GM12878 (cell line): Measurements from ENCODE around the gene MPST. TPM values are rescaled to one million over a fixed set of nuclear protein-coding genes. Genes with fewer than 3 reads are reported as not detected.

Source experiments
- ATAC-seq: fragments of 200-7000 bp; cut with Tn5 transposase; 3 replicates; pipeline ENCODE4 v1.9.1; 2020; ENCODE audit warnings: mild to moderate bottlenecking, moderate library complexity
- BruUV-seq: library from RNA; stranded (reverse); fragments of 400-500 nt; replicated peaks from 2 replicates; lab custom pipeline; 2021; lab: Mats Ljungman, UMichigan
- CTCF ChIA-PET: fragments of 300-600 bp; sonication (Branson Sonifier 250); formaldehyde crosslinking; extraction: SDS; loops from one replicate; lab custom pipeline; 2021; ENCODE audit warnings: inconsistent platforms; lab: Yijun Ruan, JAX
- POLR2A ChIA-PET: fragments of 350-600 bp; formaldehyde crosslinking; extraction: SDS; loops from one replicate; lab custom pipeline; 2021; ENCODE audit warnings: inconsistent platforms; lab: Charles Lee
- RAD21 ChIA-PET: fragments of 300-600 bp; sonication (Branson Sonifier 250); formaldehyde crosslinking; loops from one replicate; lab custom pipeline; 2023; ENCODE audit warnings: antibody characterized with exemption; ENCODE audit not compliant: unreplicated experiment; lab: Charles Lee
- SMC1A ChIA-PET: fragments of 300-600 bp; sonication (Branson Sonifier 250); formaldehyde crosslinking; loops from one replicate; lab custom pipeline; 2023; ENCODE audit not compliant: unreplicated experiment, uncharacterized antibody; lab: Charles Lee
- DNase-seq: peaks from one replicate; pipeline ENCODE4 v3.0.0-alpha.2; 2011; ENCODE audit warnings: low read depth, low spot score
- FAIRE-seq: peaks from 3 replicates; lab custom pipeline; 2011; peaks lifted over from hg19 to GRCh38; lab: Jason Lieb, UNC
- H2AFZ ChIP-seq: 2 replicates; pipeline ENCODE4 v1.6.0; 2011; ENCODE audit warnings: low read depth, low read length, control low read depth; ENCODE audit not compliant: control insufficient read depth
- H3K27ac ChIP-seq: 2 replicates; pipeline ENCODE4 v1.5.1; 2011; ENCODE audit warnings: control low read depth; ENCODE audit not compliant: control insufficient read depth, insufficient read depth
- H3K27me3 ChIP-seq, 2 experiments: replicated peaks in 1 of 2; 2 replicates each; pipeline versions ENCODE4 v1.6.0 to v1.6.1; 2011; ENCODE audit warnings: low read length in 1 of 2; ENCODE audit not compliant: control insufficient read depth in 2 of 2, insufficient read depth in 2 of 2
- H3K36me3 ChIP-seq, 2 experiments: 2 replicates each; pipeline ENCODE4 v1.5.1; 2011; ENCODE audit warnings: low read length in 1 of 2; ENCODE audit not compliant: control insufficient read depth in 2 of 2, insufficient read depth in 2 of 2
- H3K4me1 ChIP-seq: 2 replicates; pipeline ENCODE4 v1.6.1; 2011; ENCODE audit warnings: mild to moderate bottlenecking, low read length, moderate library complexity, mixed read lengths; ENCODE audit not compliant: control insufficient read depth, insufficient read depth
- H3K4me2 ChIP-seq: 2 replicates; pipeline ENCODE4 v1.6.0; 2011; ENCODE audit warnings: control low read depth; ENCODE audit not compliant: control insufficient read depth, insufficient read depth
- H3K4me3 ChIP-seq: fragments of 200-600 bp; sonication (generic); 2 replicates; pipeline ENCODE4 v1.5.1; 2016
- H3K79me2 ChIP-seq: 2 replicates; pipeline ENCODE4 v1.6.0; 2011; ENCODE audit warnings: low read length; ENCODE audit not compliant: control insufficient read depth, insufficient read depth
- H3K9ac ChIP-seq: 2 replicates; pipeline ENCODE4 v1.8.0; 2011; ENCODE audit warnings: low read length, control low read depth, mixed read lengths; ENCODE audit not compliant: control insufficient read depth, insufficient read depth
- H3K9me3 ChIP-seq: replicated peaks from 3 replicates; pipeline ENCODE4 v1.5.1; 2011; ENCODE audit warnings: mild to moderate bottlenecking, low read length; ENCODE audit not compliant: control insufficient read depth, insufficient read depth
- H4K20me1 ChIP-seq: 2 replicates; pipeline ENCODE4 v1.6.0; 2011; ENCODE audit not compliant: control insufficient read depth, insufficient read depth
- IKZF2 ChIP-seq, 2 experiments: fragments of 450-650 bp; IDR thresholded peaks; 2 replicates each; pipeline ENCODE4 v1.6.1; 2017; ENCODE audit warnings: mild to moderate bottlenecking in 2 of 2, moderate library complexity in 2 of 2
- WGBS: methylation state at CpG from one replicate; pipeline ENCODE4 v1.1.6; 2016; ENCODE audit warnings: low lambda C conversion rate; ENCODE audit not compliant: insufficient replicate concordance, insufficient coverage; ENCODE audit errors: missing lambda C conversion rate; 5-methylcytosine and 5-hydroxymethylcytosine counted together
- in situ Hi-C: fragments of 300-500 bp; cut with MboI; formaldehyde crosslinking; loops from 9 replicates; pipeline ENCODE4 v1.14.3; 2018; ENCODE audit warnings: mixed read lengths
- intact Hi-C: fragments of 100-400 bp; cut with micrococcal nuclease; formaldehyde crosslinking; loops from one replicate; pipeline ENCODE4 v1.14.2; 2022; ENCODE audit not compliant: unreplicated experiment
- polyA plus RNA-seq, 11 experiments: library from polyadenylated mRNA; depleted of rRNA in 4 of 11; unstranded in 6 of 11; stranded (reverse) in 5 of 11; fragments of >200 nt; fragmentation: Nextera tagmentation in 4 of 11; fragmentation: Illumina TruSeq in 1 of 11; extraction: Ambion mirVana in 4 of 11; extraction: Trizol in 1 of 11; gene quantifications; 1 replicate in 1 of 11; 2 replicates in 10 of 11; pipeline versions ENCODE4 v1.2.1 to v1.2.3, GENCODE V29; 2011 to 2016; ENCODE audit warnings: inconsistent platforms in 2 of 11, missing spikeins in 2 of 11, low read depth in 1 of 11
- total RNA-seq, 4 experiments: library from RNA; depleted of rRNA in 3 of 4; stranded (reverse); fragments of >200 nt in 3 of 4; fragmentation: Illumina TruSeq in 1 of 4; extraction: Trizol in 1 of 4; gene quantifications; 2 replicates each; pipeline versions ENCODE4 v1.2.1 to v1.2.3, GENCODE V29; 2013 to 2021
- TF ChIP-seq, protein P1 (sequence below), 3 experiments: IDR thresholded peaks in 2 of 3; conservative IDR thresholded peaks in 1 of 3; 2 replicates each; pipeline ENCODE4 v1.5.1; 2011; ENCODE audit warnings: low read depth in 3 of 3, low read length in 3 of 3, mild to moderate bottlenecking in 3 of 3, control low read depth in 2 of 3, moderate library complexity in 2 of 3, inconsistent platforms in 1 of 3, mixed read lengths in 1 of 3; ENCODE audit not compliant: control insufficient read depth in 2 of 3, insufficient read depth in 1 of 3; ENCODE audit errors: extremely low read depth in 1 of 3
- TF ChIP-seq, protein P2 (sequence below): fragments of 150-350 bp; IDR thresholded peaks from 2 replicates; pipeline ENCODE4 v1.6.1; 2014; ENCODE audit warnings: mild to moderate bottlenecking, low read depth, low read length

MPST gene
- total and polyA plus RNA-seq, 10 of the 15 experiments (the other 5 are each of a cell fraction or from before 2014, with no cell fraction given): 0.95 to 88.7 (median 38.5) TPM

DNA sequence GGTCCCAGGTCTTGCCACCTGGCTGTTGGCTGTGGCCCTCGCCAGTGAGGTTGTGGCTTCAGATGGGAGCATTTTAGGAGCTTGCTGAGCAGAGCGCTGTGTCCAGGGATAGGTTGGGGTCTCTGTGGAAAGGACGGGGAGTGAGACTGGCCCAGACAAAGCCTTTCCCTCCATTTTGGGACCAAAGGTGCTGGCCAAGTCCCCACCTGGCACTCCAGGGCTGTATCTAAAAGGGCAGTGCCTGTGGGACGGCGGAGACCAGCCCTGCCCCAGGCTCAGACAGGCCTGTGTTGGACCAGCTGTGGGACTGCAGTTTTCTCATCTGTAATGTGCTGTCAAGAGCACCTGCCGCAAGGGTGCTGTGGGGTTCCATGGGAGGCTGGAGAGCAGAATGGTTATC lies 27.0 kb downstream of the MPST start:
- in situ Hi-C loops: no loop called here

More for the DNA sequence above, 27.0 kb downstream of the MPST start:
- Histone ChIP-seq H3K27ac (no peak overlapping the region), H3K9me3 (no peaks in the 10 kb centered on the region), H3K4me1 (peaks cover 10% of the 10 kb centered on the region), H2AFZ (no peak overlapping the region), H3K36me3 (no peaks in the 10 kb centered on the region), H3K27me3 (peaks cover 0 to 2% of the 10 kb centered on the region in 2 experiments; a peak in 1 of 4 replicates), H4K20me1 (no peaks in the 10 kb centered on the region)
- no TSS peak for BruUV-seq
- no peak for FAIRE-seq
- POLR2A ChIA-PET: no interaction called here
- no peak for TF ChIP-seq IKZF2 (IDR thresholded peaks at IDR 0.05)
- TF ChIP-seq, protein P1, sequence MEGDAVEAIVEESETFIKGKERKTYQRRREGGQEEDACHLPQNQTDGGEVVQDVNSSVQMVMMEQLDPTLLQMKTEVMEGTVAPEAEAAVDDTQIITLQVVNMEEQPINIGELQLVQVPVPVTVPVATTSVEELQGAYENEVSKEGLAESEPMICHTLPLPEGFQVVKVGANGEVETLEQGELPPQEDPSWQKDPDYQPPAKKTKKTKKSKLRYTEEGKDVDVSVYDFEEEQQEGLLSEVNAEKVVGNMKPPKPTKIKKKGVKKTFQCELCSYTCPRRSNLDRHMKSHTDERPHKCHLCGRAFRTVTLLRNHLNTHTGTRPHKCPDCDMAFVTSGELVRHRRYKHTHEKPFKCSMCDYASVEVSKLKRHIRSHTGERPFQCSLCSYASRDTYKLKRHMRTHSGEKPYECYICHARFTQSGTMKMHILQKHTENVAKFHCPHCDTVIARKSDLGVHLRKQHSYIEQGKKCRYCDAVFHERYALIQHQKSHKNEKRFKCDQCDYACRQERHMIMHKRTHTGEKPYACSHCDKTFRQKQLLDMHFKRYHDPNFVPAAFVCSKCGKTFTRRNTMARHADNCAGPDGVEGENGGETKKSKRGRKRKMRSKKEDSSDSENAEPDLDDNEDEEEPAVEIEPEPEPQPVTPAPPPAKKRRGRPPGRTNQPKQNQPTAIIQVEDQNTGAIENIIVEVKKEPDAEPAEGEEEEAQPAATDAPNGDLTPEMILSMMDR (IDR thresholded peaks at IDR 0.05 in 2 of 3, conservative IDR thresholded peaks at IDR 0.05 in 1 of 3; ENCODE audit: control insufficient read depth in 2 of 3, extremely low read depth in 1 of 3, insufficient read depth in 1 of 3, low read depth in 3 of 3, low read length in 3 of 3): no peak
- TF ChIP-seq, protein P2, sequence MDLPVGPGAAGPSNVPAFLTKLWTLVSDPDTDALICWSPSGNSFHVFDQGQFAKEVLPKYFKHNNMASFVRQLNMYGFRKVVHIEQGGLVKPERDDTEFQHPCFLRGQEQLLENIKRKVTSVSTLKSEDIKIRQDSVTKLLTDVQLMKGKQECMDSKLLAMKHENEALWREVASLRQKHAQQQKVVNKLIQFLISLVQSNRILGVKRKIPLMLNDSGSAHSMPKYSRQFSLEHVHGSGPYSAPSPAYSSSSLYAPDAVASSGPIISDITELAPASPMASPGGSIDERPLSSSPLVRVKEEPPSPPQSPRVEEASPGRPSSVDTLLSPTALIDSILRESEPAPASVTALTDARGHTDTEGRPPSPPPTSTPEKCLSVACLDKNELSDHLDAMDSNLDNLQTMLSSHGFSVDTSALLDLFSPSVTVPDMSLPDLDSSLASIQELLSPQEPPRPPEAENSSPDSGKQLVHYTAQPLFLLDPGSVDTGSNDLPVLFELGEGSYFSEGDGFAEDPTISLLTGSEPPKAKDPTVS: no peak
- TF ChIP-seq, all 136 proteins: peak for 0
- CTCF ChIA-PET: interaction anchor here (0.6 to 4.6 kb wide), 22 partner anchors 8 to 516 kb away, joined by 3 to 39 read pairs (median 5); partner anchors contain the start of genes IFT27, IL2RB, MPST and TST
- DNase-seq (no peak), ATAC-seq (no peak)
- RAD21 ChIA-PET: interaction anchor here (0.7 to 1.9 kb wide), 7 partner anchors 101 to 191 kb away, joined by 3 to 10 read pairs (median 4); no protein-coding TSS in a partner anchor
- intact Hi-C loops: loop anchor here (10.0 kb wide), 1 partner anchor 192 kb away; no protein-coding TSS in a partner anchor
- 78% methylated on average over 6 of the region's 6 CpGs for WGBS
- Histone ChIP-seq H3K4me3 (no peak overlapping the region), H3K79me2 (no peaks in the 10 kb centered on the region), H3K9ac (no peak overlapping the region), H3K4me2 (no peak overlapping the region)
- SMC1A ChIA-PET: interaction anchor here (0.7 to 2.7 kb wide), 3 partner anchors 147 to 218 kb away, joined by 4 to 19 read pairs (median 5); no protein-coding TSS in a partner anchor
